B cell (primary cell): ENCODE results near the gene STAT5B. TPM values are rescaled to one million over a fixed set of nuclear protein-coding genes. Genes with fewer than 3 reads are reported as not detected.

Experiments used
- ATAC-seq: fragments of 200-7000 bp; cut with Tn5 transposase; one replicate; pipeline ENCODE4 v1.10.0; 2021; ENCODE audit warnings: low read depth, mild to moderate bottlenecking, moderate number of reproducible peaks, moderate library complexity
- CTCF ChIA-PET: fragments of 350-600 bp; sonication (Branson Sonifier 250); formaldehyde crosslinking; loops from one replicate; lab custom pipeline; 2021; ENCODE audit warnings: antibody characterized with exemption, inconsistent platforms; lab: Charles Lee
- POLR2A ChIA-PET: fragments of 350-600 bp; sonication (Branson Sonifier 250); formaldehyde crosslinking; loops from one replicate; lab custom pipeline; 2021; ENCODE audit warnings: antibody characterized with exemption; lab: Charles Lee
- DNase-seq: peaks from one replicate; pipeline ENCODE4 v3.0.0; 2013
- H2AFZ ChIP-seq: 2 replicates; pipeline ENCODE4 v1.6.1; 2012; ENCODE audit warnings: mild to moderate bottlenecking, low read depth, low read length; ENCODE audit not compliant: insufficient read depth, poor library complexity, severe bottlenecking
- H3K27ac ChIP-seq, 2 donors: 1 replicate in 1 of 2; 2 replicates in 1 of 2; pipeline ENCODE4 v1.5.1; 2012 to 2013; ENCODE audit warnings: low read length in 2 of 2, mild to moderate bottlenecking in 2 of 2, moderate library complexity in 1 of 2
- H3K27me3 ChIP-seq, 4 experiments: fragments of 200-600 bp in 1 of 4; sonication (generic) in 1 of 4; replicated peaks in 1 of 4; 1 replicate in 2 of 4; 2 replicates in 2 of 4; pipeline versions ENCODE4 v1.6.1 to v1.7.0; 2013 to 2016; ENCODE audit warnings: low read length in 3 of 4, mild to moderate bottlenecking in 2 of 4, mixed read lengths in 1 of 4, moderate library complexity in 1 of 4; ENCODE audit not compliant: insufficient read depth in 4 of 4, control insufficient read depth in 3 of 4; ENCODE audit errors: control extremely low read depth in 1 of 4
- H3K36me3 ChIP-seq, 2 experiments: replicated peaks in 1 of 2; 1 replicate in 1 of 2; 2 replicates in 1 of 2; pipeline versions ENCODE4 v1.6.1 to v1.7.1; 2013; ENCODE audit warnings: low read length in 1 of 2; ENCODE audit not compliant: insufficient read depth in 2 of 2, control insufficient read depth in 1 of 2; ENCODE audit errors: control extremely low read depth in 1 of 2, extremely low read depth in 1 of 2
- H3K4me1 ChIP-seq, 2 donors: fragments of 200-600 bp in 1 of 2; sonication (generic) in 1 of 2; 1 replicate in 1 of 2; 2 replicates in 1 of 2; pipeline versions ENCODE4 v1.5.1 to v1.6.1; 2013 to 2017; ENCODE audit warnings: low read length in 2 of 2; ENCODE audit not compliant: control insufficient read depth in 2 of 2, insufficient read depth in 2 of 2
- H3K4me2 ChIP-seq: replicated peaks from 2 replicates; pipeline ENCODE3; 2012; ENCODE audit warnings: mild to moderate bottlenecking, low read depth, low read length; ENCODE audit not compliant: poor library complexity, severe bottlenecking
- H3K4me3 ChIP-seq, 5 experiments: fragments of 200-600 bp in 1 of 5; sonication (generic) in 1 of 5; 1 replicate in 3 of 5; 2 replicates in 2 of 5; pipeline versions ENCODE4 v1.5.1 to v1.7.0; 2011 to 2016; ENCODE audit warnings: low read length in 4 of 5, mild to moderate bottlenecking in 4 of 5, low read depth in 2 of 5, control low read depth in 1 of 5, moderate library complexity in 1 of 5; ENCODE audit not compliant: insufficient read depth in 1 of 5; ENCODE audit errors: control extremely low read depth in 1 of 5, extremely low read depth in 1 of 5
- H3K79me2 ChIP-seq: fragments of 200-600 bp; sonication (generic); one replicate; pipeline ENCODE4 v1.6.0; 2016; ENCODE audit warnings: low read length; ENCODE audit not compliant: control insufficient read depth, insufficient read depth
- H3K9ac ChIP-seq: fragments of 200-600 bp; sonication (generic); 2 replicates; pipeline ENCODE4 v1.6.1; 2017; ENCODE audit warnings: mild to moderate bottlenecking, low read length, moderate library complexity
- H3K9me3 ChIP-seq, 3 donors: one replicate each; pipeline versions ENCODE4 v1.6.1 to v1.7.1; 2013; ENCODE audit warnings: low read length in 2 of 3; ENCODE audit not compliant: control insufficient read depth in 2 of 3, insufficient read depth in 1 of 3; ENCODE audit errors: control extremely low read depth in 1 of 3
- H4K20me1 ChIP-seq: 2 replicates; pipeline ENCODE4 v1.6.0; 2012; ENCODE audit warnings: mild to moderate bottlenecking, low read length; ENCODE audit not compliant: insufficient read depth, control insufficient read depth, poor library complexity, severe bottlenecking
- H3K27ac Mint-ChIP-seq: one replicate; pipeline ENCODE4 v1.8.0; 2021; ENCODE audit warnings: mixed read lengths
- H3K27me3 Mint-ChIP-seq: one replicate; pipeline ENCODE4 v1.8.0; 2021; ENCODE audit warnings: mixed read lengths
- H3K4me1 Mint-ChIP-seq: one replicate; pipeline ENCODE4 v1.8.0; 2021; ENCODE audit warnings: mixed read lengths
- H3K4me3 Mint-ChIP-seq: one replicate; pipeline ENCODE4 v1.8.0; 2021; ENCODE audit warnings: mixed read lengths
- H3K9me3 Mint-ChIP-seq: one replicate; pipeline ENCODE4 v1.8.0; 2022; ENCODE audit warnings: mixed read lengths; ENCODE audit not compliant: insufficient read depth
- EZH2 ChIP-seq: IDR thresholded peaks from 2 replicates; pipeline ENCODE4 v1.6.1; 2012; ENCODE audit warnings: borderline replicate concordance, low read depth, mild to moderate bottlenecking, moderate library complexity, low read length; ENCODE audit not compliant: insufficient read depth, poor library complexity, severe bottlenecking
- WGBS: methylation state at CpG from one replicate; pipeline ENCODE4 v1.1.5; 2013; ENCODE audit warnings: missing lambda C conversion rate; ENCODE audit not compliant: insufficient coverage; 5-methylcytosine and 5-hydroxymethylcytosine counted together
- intact Hi-C: fragments of 100-400 bp; cut with micrococcal nuclease; formaldehyde crosslinking; loops from one replicate; pipeline ENCODE4 v1.10.0; 2022
- polyA plus RNA-seq: library from polyadenylated mRNA; depleted of rRNA; stranded (reverse); fragments of >200 nt; gene quantifications from 2 replicates; pipeline ENCODE4 v1.2.3, GENCODE V29; 2012
- total RNA-seq, 2 donors: library from RNA; stranded (reverse); fragments of 120-200 nt in 1 of 2; gene quantifications; 1 replicate in 1 of 2; 2 replicates in 1 of 2; pipeline versions ENCODE4 v1.2.3 to v1.2.4, GENCODE V29; 2013 to 2022
- TF ChIP-seq, protein P1 (sequence below): fragments of 200-600 bp; IDR thresholded peaks from one replicate; pipeline ENCODE4 v1.8.0; 2022; ENCODE audit warnings: antibody characterized with exemption, mild to moderate bottlenecking

Gene STAT5B
- total and polyA plus RNA-seq, 2 donors (not counting 1 experiment from before 2014, with no cell fraction given), result 70.0 to 103 TPM

- no peak for DNase-seq
- peaks cover 42 to 44% of the 10 kb centered on the region in 2 donors for H3K4me1 ChIP-seq
These were observed 448 bp downstream of the STAT5B start for GRCh38 chr17:42275527-42276358.

More at GRCh38 chr17:42275527-42276358, 448 bp downstream of the STAT5B start:
- Histone ChIP-seq H3K9me3 (no peaks in the 10 kb centered on the region), H3K36me3 (no peaks in the 10 kb centered on the region), H3K4me2 (peak overlapping the region; percentile 97), H3K27ac (peak overlapping the region; percentile 23 to 70), H4K20me1 (no peaks in the 10 kb centered on the region), H3K27me3 (no peaks in the 10 kb centered on the region), H3K79me2 (peaks cover 48% of the 10 kb centered on the region), H3K4me3 (peak overlapping the region; percentile 73 to 86 (median 75)), H3K9ac (peak overlapping the region; percentile 77), H2AFZ (peak overlapping the region; percentile 95)
- intact Hi-C loops, result loop anchor here (1.0 to 10.0 kb wide), 3 partner anchors 13 to 51 kb away; partner anchors contain the start of gene STAT5A
- Mint-ChIP-seq H3K27ac (peak overlapping the region; percentile 88), H3K4me3 (peak overlapping the region; percentile 91), H3K27me3 (no peaks in the 10 kb centered on the region), H3K4me1 (peaks cover 57% of the 10 kb centered on the region), H3K9me3 (no peaks in the 10 kb centered on the region)
- ATAC-seq, result peak; percentile 59
- ChIA-PET POLR2A (interaction anchor here (0.7 to 1.7 kb wide), 4 partner anchors 13 to 53 kb away, joined by 3 to 8 read pairs (median 6); partner anchors contain the start of gene STAT5A), CTCF (interaction anchor here (2.0 to 3.5 kb wide), 2 partner anchors 28 to 130 kb away, joined by 5 to 21 read pairs; no protein-coding TSS in a partner anchor)
- TF ChIP-seq, protein P1, sequence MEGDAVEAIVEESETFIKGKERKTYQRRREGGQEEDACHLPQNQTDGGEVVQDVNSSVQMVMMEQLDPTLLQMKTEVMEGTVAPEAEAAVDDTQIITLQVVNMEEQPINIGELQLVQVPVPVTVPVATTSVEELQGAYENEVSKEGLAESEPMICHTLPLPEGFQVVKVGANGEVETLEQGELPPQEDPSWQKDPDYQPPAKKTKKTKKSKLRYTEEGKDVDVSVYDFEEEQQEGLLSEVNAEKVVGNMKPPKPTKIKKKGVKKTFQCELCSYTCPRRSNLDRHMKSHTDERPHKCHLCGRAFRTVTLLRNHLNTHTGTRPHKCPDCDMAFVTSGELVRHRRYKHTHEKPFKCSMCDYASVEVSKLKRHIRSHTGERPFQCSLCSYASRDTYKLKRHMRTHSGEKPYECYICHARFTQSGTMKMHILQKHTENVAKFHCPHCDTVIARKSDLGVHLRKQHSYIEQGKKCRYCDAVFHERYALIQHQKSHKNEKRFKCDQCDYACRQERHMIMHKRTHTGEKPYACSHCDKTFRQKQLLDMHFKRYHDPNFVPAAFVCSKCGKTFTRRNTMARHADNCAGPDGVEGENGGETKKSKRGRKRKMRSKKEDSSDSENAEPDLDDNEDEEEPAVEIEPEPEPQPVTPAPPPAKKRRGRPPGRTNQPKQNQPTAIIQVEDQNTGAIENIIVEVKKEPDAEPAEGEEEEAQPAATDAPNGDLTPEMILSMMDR, result no peak
- no peak for TF ChIP-seq EZH2
- WGBS, result under 1% methylated on average over 60 of the region's 82 CpGs
